NCI-H2227 (cell line): ENCODE measurements around the gene CSNK1G3.
"Not testable (repeated sequence)": the region's sequence is repeated elsewhere in the genome, so short reads cannot be mapped to it uniquely, and the experiment has no call there.

Source experiments
- DNase-seq: peaks from one replicate; lab custom pipeline; 2025; ENCODE audit not compliant: unreplicated experiment; lab: John Stamatoyannopoulos, UW

Gene CSNK1G3

GRCh38 chr5:123511648-123512605 lies at the start of gene CSNK1G3:
TSS of gene CSNK1G3 (plus strand) at chr5:123512177. CDS start at chr5:123545664, 33,487 bp downstream.
- DNase-seq: peak; percentile 97

- DNase-seq: not testable (repeated sequence)
These were observed 45.1 kb upstream of the CSNK1G3 start for GRCh38 chr5:123466839-123467238.

- DNase-seq: no peak
These were observed 40.6 kb upstream of the CSNK1G3 start for GRCh38 chr5:123471385-123471784.

- DNase-seq: no peak
These were observed 39.6 kb upstream of the CSNK1G3 start for GRCh38 chr5:123472150-123472924.

- no peak for DNase-seq
These were observed 37.7 kb upstream of the CSNK1G3 start for GRCh38 chr5:123474228-123474627.

GRCh38 chr5:123476731-123477130 lies 35.2 kb upstream of the CSNK1G3 start:
- no peak for DNase-seq

- no peak for DNase-seq
These were observed 33.4 kb upstream of the CSNK1G3 start for GRCh38 chr5:123478546-123478945.

- DNase-seq: no peak
These were observed 29.7 kb upstream of the CSNK1G3 start for GRCh38 chr5:123482258-123482657.

GRCh38 chr5:123483446-123484077 lies 28.4 kb upstream of the CSNK1G3 start:
- no peak for DNase-seq

GRCh38 chr5:123485275-123485674 lies 26.7 kb upstream of the CSNK1G3 start:
- no peak for DNase-seq

- peak; percentile 4 for DNase-seq
These were observed 24.9 kb upstream of the CSNK1G3 start for GRCh38 chr5:123486951-123487655.

- no peak for DNase-seq
These were observed 21.0 kb upstream of the CSNK1G3 start for GRCh38 chr5:123490974-123491373.

GRCh38 chr5:123495211-123495610 lies 16.8 kb upstream of the CSNK1G3 start:
- not testable (repeated sequence) for DNase-seq

- DNase-seq: no peak
These were observed 15.1 kb upstream of the CSNK1G3 start for GRCh38 chr5:123496892-123497291.

GRCh38 chr5:123500471-123500870 lies 11.5 kb upstream of the CSNK1G3 start:
- DNase-seq: no peak

- DNase-seq: no peak
These were observed 9.9 kb upstream of the CSNK1G3 start for GRCh38 chr5:123502120-123502519.

- DNase-seq: no peak
These were observed 8.7 kb upstream of the CSNK1G3 start for GRCh38 chr5:123503299-123503698.

GRCh38 chr5:123505633-123506032 lies 6.3 kb upstream of the CSNK1G3 start:
- DNase-seq: no peak

GRCh38 chr5:123508441-123508840 lies 3.5 kb upstream of the CSNK1G3 start:
- no peak for DNase-seq

- DNase-seq: no peak
These were observed 708 bp upstream of the CSNK1G3 start for GRCh38 chr5:123511290-123511647.
